Middle frontal gyrus (tissue), 1 donor: ENCODE data around the gene IFT122.

Experiments used
- DNase-seq: peaks from one replicate; pipeline ENCODE4 v3.0.0-alpha.2; 2015; ENCODE audit warnings: low spot score; ENCODE audit errors: extremely low spot score

Gene IFT122

DNA sequence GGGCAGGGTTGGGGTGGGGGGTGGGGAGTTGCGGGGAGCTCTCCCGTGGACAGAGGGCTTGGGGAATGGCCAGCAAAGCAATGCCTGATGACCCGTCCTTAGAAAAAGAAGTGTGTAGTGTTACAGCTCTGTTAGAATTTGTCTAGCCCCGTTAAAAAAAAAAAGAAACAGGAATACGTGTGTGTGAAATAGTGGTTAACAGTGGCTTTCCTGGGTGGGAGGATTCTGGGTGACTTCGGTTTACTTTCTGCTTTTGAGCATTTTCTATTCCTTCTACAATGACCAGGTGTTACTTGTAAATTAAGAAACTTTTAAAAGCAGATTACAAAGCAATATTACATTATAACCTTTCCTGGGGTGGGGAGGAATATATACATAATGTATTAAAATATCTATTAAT is 127.9 kb downstream of the IFT122 start:
- DNase-seq: no peak

GRCh38 chr3:129569856-129570255 is 129.8 kb downstream of the IFT122 start:
- no peak for DNase-seq
